Stimulated activated CD4-positive, alpha-beta T cell treated with anti-CD3 and anti-CD28 coated beads, TNF-alpha, amount 100 ng/mL, for 24 hours (primary cell): ENCODE results near the gene ISYNA1.
A peak's percentile ranks its signal among the peaks of the same experiment; 100 is the strongest.

Experiments
- DNase-seq, 3 experiments: peaks; one replicate each; pipeline ENCODE4 v3.0.0-alpha.2; 2020; ENCODE audit warnings: low read depth in 3 of 3

The ISYNA1 gene

DNA sequence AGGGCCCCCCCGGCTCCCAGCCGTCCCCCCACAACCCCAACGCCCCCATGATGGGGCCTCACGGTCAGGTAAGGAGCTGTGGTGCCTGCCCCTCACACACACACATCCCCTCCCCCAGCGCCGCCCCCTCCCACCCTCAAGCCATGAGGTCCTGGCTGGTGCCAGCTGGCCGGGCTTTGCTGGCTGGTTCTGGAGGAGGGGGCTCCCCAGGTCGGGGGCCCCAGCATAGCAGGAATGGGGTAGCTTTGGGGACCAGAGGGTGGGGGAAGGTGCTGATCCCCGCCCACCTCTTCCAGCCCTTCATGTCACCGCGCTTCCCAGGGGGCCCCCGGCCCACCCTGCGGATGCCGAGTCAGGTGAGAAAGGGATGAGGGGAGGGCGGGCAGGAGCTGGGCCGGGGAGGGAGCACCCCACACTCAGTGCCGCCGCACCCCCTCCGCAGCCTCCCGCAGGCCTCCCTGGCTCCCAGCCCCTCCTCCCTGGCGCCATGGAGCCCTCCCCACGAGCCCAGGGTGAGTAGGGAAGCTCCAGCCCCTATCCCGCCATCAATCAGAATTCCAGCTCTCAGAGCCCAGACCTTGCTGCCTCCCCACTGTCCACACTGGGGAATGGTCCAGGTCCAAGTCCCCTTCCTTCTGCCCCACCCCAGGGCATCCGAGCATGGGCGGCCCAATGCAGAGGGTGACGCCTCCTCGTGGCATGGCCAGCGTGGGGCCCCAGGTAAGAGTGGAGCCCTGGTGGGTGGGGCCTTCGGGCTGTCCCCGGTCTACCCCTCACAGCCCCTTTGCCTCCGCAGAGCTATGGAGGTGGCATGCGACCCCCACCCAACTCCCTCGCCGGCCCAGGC is 6.4 kb downstream of the ISYNA1 start:
- no peak for DNase-seq

DNA sequence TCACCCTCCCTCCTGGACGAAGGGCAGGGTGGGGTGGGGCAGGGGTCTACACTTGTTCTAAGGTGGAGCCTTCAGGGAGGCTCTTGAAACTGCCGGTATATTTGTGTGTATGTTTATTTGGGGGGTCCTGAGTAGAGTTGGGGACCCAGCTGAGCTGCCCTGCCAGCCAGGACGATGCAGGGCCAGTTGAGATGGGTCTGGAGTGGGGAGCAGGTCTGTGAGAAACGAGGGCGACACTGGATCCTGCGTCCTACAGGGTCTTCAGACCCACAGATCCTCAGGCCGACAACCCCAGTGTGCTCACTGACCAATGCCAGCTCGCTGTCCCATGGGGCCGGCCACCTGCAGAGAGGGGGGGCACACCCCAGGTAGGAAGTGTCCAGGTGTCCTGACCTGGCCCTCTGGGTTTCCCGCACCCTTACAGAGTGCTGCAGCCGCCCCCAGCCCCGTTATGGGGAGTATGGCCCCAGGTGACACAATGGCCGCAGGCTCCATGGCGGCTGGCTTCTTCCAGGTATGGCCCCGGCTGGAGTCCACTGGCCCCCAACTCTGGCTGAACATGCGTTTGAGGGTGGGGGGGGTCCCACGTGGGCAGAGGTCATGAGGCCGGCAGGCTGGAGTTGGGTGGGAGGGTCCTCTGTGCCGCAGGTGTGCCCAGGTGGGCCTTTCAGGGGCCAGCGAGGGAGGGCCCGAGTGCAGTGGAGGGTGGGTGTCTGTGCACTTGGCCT is 7.4 kb downstream of the ISYNA1 start:
- no peak for DNase-seq

DNA sequence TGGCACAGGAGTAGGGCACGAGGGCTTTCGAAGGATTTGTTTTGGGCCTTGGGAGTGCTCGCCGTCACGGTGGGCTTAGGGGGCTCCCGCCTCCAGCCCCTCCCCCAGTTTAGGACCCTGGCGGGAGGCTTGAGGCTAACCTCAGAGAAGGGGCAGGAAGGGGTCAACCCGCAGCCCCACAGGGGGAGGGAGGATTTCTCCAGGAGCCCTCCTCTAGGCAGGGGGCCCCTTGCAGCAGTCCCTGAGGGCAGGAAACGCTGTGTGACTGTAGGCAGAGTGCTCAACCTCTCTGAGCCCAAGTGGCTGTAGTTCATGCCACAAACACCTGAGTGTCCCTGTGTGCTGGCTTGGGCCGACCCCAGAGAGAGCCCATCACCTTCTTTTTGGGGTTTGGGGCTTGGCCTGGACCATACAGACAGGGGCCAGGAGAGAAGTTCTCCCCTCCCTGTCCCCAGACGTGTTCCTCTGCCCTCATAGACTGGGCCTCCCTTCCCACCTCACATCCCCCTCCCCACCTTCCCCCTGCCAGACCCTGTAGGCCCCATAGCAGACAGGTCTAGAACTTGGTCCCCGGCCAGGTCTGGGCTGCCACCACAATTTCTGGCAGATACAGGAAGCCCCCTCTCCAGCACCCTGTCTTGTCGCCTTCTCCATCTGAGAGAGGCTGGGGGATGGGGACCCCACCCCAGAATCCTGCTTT is 8.1 kb downstream of the ISYNA1 start:
- DNase-seq = no peak

DNA sequence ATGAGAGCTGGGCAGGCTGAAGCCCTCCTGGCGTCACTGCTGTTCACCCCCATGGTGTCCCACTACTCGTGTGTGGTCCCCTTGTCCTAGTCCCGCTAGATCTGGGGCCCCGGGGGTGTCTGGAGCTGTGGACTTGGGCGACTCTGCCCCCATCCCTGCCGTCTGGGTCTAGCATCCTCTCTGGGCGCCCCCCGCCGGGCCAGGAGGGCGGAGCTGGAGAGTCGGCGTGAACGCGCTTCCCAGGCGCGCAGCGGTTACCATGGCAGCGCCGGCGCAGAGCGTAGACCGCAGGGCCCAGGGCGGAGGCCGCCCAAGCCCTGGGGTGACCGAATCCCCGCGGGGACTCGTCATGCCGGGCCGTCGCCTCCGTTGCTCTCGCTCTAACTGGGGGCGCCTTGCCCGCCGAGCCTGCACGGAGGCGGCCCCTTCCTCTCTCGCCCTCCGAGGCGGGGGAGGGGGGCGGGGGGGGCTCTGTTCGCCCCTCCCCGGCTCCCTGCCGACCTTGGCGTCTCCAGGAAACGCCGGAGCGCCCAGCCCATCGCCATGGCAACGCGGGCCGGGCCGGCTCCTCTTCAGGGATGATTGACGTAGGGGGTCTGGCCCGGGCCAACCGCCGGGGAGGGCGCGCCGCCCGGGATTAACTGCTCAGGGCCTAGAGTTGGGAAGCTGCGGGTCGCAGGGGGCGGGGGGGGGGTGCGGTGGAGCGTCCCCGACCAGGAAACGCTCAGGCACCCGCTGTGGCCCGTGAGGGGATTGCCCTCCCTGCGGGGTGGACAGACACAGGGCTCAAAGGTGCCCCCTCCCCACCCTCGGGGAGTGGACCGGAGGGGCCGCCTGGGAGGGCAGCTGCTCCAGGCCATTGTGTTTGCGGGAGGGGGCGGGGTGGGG is 8.9 kb downstream of the ISYNA1 start:
- peak; percentile 42 to 75 (median 44) for DNase-seq

DNA sequence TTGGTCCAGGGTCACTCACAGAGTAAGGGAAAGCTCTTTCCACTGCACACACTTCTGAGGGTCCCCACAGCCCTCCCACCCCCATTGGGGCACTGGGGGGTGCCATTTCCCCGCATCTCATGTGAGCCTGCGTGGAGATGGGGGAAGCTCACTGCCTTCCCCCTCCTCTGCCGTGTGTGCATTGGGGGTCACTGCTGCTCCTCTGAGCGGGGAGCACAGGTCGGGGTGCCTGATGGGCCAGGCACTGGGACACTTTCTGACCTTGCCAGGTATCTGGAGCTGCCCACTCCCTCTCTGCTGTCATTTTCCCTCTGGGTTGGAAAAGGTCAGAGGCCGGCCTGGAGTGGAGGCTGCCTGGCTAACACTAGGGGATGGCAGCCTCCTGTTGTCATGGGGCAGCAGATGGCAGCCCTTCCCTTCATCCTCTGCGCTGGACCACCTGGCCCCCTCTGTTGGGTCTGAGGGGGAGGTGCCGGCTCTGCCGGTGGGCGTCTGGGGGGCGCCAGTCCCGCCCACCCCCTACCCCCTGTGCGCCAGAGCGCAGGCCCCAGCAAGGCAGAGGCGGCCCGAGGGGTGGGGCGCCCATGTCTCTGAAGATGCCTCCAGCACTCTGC is 9.7 kb downstream of the ISYNA1 start:
- no peak for DNase-seq

DNA sequence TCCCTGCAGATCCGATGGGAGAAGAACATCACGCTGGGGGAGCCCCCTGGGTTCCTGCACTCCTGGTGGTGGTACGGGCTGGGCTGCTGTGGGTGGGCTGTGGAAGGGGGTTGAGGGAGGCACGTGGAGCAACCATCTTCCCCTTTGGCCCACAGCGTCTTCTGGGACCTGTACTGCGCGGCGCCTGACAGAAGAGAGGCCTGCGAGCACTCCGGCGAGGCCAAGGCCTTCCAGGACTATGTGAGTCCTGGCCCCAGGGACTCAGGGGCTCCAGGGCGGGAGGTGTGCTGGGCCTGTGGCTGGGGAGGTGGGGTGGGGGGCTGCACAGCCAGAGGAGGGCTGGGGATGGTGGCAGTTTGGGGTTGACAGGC is 10.2 kb downstream of the ISYNA1 start:
- DNase-seq = no peak

DNA sequence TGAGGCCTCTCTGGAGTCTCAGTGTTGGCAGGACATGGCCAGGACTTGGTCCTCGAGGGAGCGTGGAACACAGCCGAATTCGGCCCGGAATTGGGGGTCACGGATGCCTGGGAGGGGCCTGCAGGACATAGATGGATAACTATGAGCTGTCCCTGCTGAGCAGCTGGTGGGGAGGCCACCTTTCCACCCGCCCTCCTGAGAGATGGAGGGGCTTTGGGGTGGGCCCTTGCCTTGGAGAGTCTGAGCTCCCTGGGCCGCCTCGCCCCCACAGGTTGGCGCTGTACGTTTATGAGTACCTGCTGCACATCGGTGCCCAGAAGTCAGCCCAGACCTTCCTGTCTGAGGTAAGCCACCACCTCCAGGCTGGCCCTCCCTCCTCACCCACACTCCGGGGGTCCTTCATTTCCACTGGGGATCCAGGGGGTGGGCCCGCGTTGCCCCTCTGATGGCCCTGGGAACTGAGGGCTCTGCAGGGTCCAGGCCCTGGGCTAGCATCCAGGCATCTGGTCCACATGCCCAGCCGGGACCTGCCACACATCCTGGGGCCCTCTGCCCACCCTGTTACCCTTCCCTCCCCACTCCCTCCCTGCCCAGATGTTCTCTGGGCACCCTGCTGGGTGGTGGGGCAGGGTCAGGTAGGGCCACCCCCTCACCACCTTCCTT is 10.7 kb downstream of the ISYNA1 start:
- DNase-seq = no peak

DNA sequence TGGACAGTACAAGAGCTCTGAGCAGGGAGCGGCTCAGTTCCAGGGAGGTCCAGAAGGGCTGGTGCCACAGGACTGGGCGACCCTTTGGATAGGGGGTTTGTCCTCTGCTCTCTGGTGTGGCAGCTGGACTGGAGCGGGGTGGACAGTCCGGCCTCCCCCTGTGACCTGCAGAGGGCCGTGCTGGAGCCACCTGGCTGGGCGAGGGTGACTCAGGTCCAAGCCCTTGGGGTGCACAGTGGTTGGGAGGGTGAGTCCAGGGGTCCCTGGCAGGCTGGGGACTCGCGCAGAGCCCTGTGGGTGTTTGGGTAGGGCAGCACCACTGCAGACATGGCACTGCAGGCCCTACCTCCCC is 11.5 kb downstream of the ISYNA1 start:
- no peak for DNase-seq

DNA sequence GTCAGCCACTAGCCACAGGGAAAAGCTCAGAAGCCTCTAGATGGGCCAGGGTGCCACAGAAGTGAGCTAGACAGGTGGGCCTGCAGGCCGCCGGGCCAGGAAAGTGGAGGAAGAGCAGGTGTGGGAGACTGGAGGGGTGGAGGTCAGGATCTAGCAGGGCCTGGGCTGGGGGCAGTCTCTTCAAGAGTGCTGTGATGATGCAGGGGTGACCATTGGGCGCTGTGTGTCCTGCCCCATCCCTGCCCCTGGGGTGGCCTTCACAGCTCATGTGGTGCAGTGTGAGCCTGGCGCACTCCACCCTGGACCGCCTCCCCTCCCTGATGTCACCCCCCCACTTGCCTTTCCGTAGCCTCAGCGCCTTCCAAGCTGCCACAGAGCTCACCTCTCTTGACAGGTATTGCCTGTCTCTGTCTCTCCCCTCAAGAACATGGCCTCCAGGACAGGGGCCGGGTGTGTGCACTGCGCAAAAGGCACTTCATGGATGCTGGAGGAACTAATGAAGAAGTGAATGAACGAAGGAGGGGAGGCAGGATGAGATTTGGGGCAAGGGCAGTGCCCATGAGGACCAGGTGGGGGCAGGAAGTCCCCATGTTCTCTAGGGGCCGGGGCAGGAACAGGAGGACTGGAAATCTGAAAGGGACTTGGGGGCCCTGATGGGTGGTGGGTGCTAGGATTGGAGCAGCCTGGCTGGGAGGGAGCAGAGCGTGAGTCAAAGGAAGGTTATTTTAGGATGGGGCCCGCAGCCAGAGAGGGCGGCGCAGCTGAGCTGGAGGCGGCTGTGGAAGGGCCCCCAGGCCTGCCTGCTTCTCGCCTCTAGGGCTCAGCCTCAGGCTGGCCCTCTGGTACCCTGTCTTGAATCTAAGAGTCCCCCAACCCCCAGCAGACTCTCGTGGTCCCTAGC is 12.2 kb downstream of the ISYNA1 start:
- DNase-seq = no peak

DNA sequence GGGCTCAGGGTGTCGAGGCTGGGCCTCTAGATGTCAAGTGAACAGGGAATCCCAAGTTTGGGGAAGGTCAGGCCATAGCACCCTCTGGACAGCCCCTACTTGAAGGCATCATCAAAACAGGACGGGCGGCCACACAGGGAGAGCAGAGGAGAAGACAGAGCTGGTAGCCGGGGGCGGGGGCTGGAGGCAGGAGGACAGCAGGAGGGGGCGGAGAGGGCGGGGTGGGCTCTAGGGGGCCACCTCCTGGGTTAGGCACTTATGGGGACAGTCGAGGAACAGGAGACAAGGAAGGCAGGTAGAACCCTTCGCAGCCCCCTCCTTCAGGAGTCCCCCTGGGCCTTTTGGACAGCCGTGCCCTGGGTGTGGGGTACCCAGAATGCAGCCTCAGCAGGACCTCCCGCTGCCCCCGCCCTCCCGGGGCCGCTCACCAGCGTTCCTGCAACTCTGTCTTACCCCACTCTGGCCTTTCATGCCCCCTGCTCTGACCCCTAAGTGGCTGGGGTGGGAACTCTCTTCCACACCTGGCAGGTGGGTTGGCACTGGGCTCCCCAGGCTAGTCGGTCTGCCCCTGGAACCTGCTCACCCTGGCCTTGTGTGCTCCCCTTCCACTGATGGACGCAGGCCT is 12.9 kb downstream of the ISYNA1 start:
- no peak for DNase-seq

DNA sequence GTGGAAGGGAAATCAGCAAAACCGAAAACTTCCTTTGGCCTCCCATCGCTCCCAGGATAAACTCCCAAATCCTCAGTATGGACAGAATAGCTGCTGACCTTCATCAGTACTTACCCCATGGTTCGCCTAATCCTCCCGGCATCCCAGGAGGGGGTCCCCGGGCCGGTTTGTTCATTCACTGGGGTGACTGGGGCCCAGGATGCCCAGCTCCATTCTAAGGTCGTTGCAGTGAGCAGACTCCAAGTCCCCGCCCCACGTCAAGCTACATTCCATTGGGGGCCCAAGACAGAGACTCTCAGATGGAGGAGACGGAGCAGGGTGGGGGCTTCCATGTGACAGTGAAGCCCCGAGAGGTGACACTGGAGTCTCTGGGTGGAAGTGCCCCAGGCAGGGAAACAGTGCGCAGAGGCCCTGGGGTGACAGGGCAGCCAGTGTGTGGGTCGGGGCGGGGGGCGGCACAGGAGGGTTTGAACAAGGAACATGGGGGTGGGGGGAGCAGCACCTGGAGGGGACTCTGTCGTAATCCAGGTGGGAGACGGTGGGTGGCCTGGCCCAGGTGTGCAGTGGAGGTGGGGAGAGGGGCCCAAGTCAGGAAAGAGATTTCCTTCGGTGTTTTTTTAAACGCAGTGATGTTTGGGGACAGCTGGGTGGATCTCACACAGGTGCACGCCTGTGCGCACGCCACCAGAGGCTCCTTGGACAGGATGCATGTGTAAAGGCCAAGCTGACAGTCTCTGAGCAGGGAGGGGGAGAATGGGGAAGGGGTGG is 13.6 kb downstream of the ISYNA1 start:
- no peak for DNase-seq

DNA sequence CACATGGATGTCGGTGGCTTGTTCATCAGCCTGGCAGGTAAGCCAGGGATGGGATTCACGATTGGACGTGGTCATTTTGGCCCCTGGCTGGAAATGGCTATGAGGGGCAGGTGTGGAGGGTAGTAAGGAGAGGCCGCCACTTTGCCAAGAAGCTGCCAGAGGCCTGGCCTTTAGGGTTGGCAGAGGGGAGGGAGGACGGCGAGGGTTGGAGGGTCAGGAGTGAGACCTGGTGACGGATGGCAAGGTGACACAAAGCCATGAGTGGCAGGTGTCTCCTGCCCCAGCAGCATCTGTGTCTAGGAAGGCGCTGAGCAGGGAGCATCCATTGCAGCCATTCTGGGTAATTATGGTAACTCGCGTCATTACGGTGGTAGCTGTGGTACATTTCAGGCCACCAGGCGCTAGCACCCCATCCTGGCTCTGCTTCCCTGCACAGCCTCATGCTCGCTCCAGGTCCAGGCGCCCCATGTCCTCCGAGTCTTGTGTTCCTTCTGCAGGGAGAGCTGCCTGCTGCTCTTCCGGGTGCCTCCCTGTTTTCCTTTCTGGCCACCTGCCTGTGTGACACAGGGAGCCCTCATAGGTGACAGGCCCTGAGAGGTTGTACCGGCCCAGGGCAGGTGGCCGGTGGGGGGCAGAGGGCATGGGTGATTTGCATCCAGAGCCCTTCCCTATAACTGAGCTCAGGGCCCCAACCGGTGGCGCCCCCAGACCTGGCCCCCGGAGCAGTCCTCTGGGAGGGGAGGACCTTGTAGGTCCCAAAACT is 14.5 kb downstream of the ISYNA1 start:
- no peak for DNase-seq

DNA sequence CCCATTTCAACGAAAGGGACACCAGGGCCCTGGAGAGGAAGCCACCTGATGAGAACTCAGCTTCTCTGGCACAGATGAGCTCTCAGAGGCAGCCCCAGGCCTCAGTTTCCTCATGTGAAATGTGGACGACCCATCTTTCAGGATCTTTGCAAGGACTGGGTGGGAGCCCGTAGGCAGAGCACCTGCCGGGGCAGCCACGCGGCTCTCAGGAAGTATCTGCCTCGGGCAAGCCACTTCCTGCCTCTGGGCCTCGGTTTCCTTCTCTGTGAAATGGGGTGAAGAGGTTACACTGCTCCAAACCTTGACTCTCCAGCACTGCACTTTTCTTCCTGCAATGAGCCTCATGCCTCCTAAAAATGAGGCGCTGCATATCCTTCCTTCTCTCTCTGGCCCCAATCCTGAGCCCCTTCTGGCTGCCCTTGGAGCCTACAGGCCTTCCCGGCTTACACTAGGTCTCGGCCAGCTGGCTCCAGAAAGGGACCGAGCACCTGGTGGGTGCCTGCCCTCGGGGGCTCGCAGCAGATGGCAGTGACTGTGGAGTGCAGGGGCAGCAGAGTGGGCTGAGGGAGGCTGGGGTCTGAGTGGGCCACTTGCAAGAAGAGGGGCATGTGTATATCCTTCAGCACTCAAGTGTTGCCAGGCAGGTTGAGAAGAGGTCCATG is 15.3 kb downstream of the ISYNA1 start:
- DNase-seq = no peak

DNA sequence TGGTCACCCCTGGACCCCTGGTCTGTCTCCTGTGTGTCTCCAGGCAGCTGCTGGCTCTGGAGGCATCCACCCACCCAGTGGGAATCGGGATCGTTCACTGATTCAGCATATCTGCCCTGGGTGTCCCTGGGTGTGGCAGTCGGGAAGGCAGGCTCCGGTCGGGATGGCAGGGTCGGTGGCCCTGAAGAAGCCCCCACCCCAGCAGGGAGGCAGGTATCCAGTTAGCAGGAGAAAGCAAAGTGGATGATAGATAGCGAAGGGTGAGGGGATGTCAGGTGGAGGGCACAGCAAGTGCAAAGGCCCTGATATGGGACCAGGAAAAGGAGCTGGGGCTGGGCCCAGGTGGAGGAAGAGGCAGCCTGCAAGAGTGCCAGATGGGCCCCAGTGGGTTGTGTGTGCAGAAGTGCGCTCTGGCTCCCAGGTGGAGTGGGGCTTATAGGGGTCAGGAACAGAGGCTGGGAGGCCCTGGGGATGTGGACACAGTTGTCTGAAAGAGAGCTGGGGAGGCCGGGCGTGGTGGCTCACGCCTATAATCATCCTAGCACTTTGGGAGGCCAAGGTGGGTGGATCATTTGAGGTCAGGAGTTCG is 16.5 kb downstream of the ISYNA1 start:
- no peak for DNase-seq

DNA sequence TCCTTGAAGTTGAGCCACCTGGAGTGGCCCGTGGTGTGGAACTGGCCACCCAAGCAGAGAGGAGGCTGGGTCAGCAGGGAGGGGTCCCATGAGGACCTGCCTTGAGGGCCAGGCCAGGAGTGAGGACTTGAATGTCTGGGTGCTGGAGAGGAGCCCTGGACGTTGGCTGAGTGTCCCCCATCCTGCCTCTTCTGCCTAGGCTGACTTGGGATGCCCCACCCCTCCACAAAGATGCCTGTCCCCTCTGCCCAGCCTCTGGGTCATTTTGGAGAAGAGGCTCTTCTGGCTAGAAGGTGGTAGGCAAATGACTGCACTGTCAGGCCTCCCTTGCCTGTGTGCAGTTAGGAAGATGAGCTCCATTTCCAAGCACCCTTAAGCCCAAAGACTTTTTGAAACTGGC is 17.0 kb downstream of the ISYNA1 start:
- DNase-seq = no peak

DNA sequence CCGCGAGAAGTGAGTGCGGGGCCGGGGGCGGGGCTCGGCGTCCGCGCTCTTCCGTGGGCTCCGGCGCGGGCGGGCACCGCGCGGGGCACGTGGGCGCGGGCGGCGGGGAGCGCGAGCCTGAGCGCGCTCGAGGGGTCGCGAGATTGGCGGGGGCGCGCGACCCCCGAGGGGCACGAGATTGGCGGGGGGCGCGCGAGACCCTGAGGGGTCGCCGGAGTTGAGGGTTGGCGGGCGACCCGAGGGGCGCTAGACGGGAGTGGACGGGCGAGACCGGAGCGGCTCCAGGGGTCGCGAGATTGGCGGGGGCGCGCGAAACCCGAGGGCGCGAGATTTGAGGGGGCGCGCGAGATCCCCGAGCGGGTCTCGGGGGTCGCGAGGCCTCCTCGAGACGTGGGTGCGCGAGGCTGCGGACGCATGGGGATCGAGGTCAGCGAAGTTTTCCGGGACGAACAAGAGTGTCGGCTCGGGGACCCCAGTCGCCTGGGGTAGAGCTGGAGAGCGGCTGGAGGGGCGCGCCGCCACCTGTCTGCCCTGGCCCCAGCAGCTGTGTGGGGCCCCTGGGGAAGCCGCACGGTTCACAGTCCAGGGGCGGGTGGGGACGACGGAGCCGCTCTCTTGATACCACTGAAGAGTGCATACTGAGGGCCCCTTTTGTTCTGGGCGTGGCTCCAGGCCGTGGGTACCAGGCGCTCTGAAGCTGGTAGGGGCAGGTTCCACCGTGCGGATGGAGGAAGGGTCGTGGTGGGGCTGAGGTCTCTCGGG is 18.1 kb downstream of the ISYNA1 start:
- DNase-seq = peak in 1 of 3 experiments; percentile 57
